Measurements from ENCODE around the gene COL5A3. TPM values are rescaled to one million over a fixed set of nuclear protein-coding genes. Genes with fewer than 3 reads are reported as not detected.

The COL5A3 gene
- polyA plus RNA-seq, 1 donor (not counting 4 experiments of a cell fraction or from before 2014, with no cell fraction given): 0.43 TPM

DNA sequence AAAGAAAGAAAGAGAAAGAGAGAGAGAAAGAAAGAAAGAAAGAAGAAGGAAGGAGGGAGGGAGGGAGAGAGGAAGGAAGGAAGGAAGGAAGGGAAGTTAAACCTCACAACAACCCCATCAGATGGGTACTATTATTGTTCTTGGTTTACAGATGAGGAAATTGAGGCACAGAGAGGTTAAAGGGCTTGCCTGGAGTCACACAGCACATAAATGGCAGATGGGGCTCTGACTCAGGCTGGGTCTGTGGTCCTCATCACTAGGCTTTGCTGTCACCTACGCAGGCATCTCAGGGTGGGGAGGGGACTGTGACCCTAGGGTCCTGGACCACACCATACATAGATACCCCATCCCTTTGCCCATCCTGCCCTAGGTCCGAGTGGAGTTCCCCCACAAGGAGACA is 39.3 kb upstream of the COL5A3 start:
- Histone ChIP-seq H3K4me3 (ENCODE audit: control insufficient read depth in 2 of 3, extremely low read depth in 1 of 3, insufficient read depth in 2 of 3, low read depth in 1 of 3, low read length in 3 of 3) (no peak overlapping the region), H2AFZ (ENCODE audit: control insufficient read depth, low read length) (no peak overlapping the region), H3K4me1 (ENCODE audit: control insufficient read depth, extremely low read depth, insufficient read depth, low read length) (no peaks in the 10 kb centered on the region), H3K9ac (ENCODE audit: control insufficient read depth, extremely low read depth, insufficient read depth, low read length) (no peak overlapping the region), H3K4me2 (ENCODE audit: control insufficient read depth, extremely low read depth, insufficient read depth, low read depth, low read length) (no peak overlapping the region), H3K27ac (ENCODE audit: control insufficient read depth, insufficient read depth, low read length) (no peak overlapping the region), H3K36me3 (ENCODE audit: control insufficient read depth in 2 of 2, extremely low read depth in 1 of 2, insufficient read depth in 2 of 2, low read length in 2 of 2) (no peaks in the 10 kb centered on the region), H4K20me1 (ENCODE audit: control insufficient read depth, extremely low read depth, insufficient read depth, low read length) (no peaks in the 10 kb centered on the region), H3K9me1 (ENCODE audit: control insufficient read depth, extremely low read depth, insufficient read depth, low read length) (no peaks in the 10 kb centered on the region), H3K27me3 (ENCODE audit: control insufficient read depth, extremely low read depth, insufficient read depth, low read length) (no peaks in the 10 kb centered on the region), H3K79me2 (ENCODE audit: control insufficient read depth, insufficient read depth, low read length) (no peaks in the 10 kb centered on the region), H3K9me3 (ENCODE audit: control insufficient read depth, low read depth, low read length) (no peaks in the 10 kb centered on the region)
- DNase-seq (ENCODE audit: low read depth, low spot score) (no peak), FAIRE-seq (no peak)
- TF ChIP-seq, protein P1, sequence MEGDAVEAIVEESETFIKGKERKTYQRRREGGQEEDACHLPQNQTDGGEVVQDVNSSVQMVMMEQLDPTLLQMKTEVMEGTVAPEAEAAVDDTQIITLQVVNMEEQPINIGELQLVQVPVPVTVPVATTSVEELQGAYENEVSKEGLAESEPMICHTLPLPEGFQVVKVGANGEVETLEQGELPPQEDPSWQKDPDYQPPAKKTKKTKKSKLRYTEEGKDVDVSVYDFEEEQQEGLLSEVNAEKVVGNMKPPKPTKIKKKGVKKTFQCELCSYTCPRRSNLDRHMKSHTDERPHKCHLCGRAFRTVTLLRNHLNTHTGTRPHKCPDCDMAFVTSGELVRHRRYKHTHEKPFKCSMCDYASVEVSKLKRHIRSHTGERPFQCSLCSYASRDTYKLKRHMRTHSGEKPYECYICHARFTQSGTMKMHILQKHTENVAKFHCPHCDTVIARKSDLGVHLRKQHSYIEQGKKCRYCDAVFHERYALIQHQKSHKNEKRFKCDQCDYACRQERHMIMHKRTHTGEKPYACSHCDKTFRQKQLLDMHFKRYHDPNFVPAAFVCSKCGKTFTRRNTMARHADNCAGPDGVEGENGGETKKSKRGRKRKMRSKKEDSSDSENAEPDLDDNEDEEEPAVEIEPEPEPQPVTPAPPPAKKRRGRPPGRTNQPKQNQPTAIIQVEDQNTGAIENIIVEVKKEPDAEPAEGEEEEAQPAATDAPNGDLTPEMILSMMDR (optimal IDR thresholded peaks at IDR 0.05 in 1 of 3, IDR thresholded peaks at IDR 0.05 in 1 of 3, conservative IDR thresholded peaks at IDR 0.05 in 1 of 3; ENCODE audit: extremely low read depth in 1 of 3, insufficient read depth in 2 of 3, low read length in 3 of 3): no peak
- TF ChIP-seq EZH2 (IDR thresholded peaks at IDR 0.05; ENCODE audit: low read length): no peak
- dilution Hi-C loops (cut with MboI; ENCODE audit: extremely low pct_ligation_motif_present, low sequenced_read_pairs): no loop called here

DNA sequence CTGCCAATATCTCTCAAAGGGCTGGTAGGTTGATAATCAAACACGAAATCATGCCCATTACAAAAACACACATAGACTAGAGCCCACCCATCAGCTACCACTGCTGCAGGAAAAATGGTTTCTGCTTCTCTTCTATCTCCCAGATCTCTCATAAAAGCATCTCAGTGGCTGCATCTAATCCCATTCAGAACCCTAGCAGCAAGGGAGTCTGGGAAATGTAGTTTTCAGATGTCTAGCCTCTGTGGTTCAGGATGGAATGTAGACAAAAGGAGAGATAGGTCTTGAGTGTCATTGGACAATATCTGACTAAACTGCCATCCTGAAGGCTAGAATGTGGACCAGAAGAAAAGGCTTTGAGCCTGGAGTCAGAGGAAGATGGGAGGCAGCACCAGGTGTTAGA is 35.1 kb upstream of the COL5A3 start:
- Histone ChIP-seq H2AFZ (ENCODE audit: control insufficient read depth, low read length) (no peak overlapping the region), H3K27me3 (ENCODE audit: control insufficient read depth, extremely low read depth, insufficient read depth, low read length) (no peaks in the 10 kb centered on the region), H3K9ac (ENCODE audit: control insufficient read depth, extremely low read depth, insufficient read depth, low read length) (no peak overlapping the region), H3K4me1 (ENCODE audit: control insufficient read depth, extremely low read depth, insufficient read depth, low read length) (no peaks in the 10 kb centered on the region), H3K9me3 (ENCODE audit: control insufficient read depth, low read depth, low read length) (peaks cover 14% of the 10 kb centered on the region), H3K4me3 (ENCODE audit: control insufficient read depth in 2 of 3, extremely low read depth in 1 of 3, insufficient read depth in 2 of 3, low read depth in 1 of 3, low read length in 3 of 3) (no peak overlapping the region), H3K27ac (ENCODE audit: control insufficient read depth, insufficient read depth, low read length) (no peak overlapping the region), H3K9me1 (ENCODE audit: control insufficient read depth, extremely low read depth, insufficient read depth, low read length) (no peaks in the 10 kb centered on the region), H3K79me2 (ENCODE audit: control insufficient read depth, insufficient read depth, low read length) (no peaks in the 10 kb centered on the region), H3K4me2 (ENCODE audit: control insufficient read depth, extremely low read depth, insufficient read depth, low read depth, low read length) (no peak overlapping the region), H3K36me3 (ENCODE audit: control insufficient read depth in 2 of 2, extremely low read depth in 1 of 2, insufficient read depth in 2 of 2, low read length in 2 of 2) (no peaks in the 10 kb centered on the region), H4K20me1 (ENCODE audit: control insufficient read depth, extremely low read depth, insufficient read depth, low read length) (no peaks in the 10 kb centered on the region)
- dilution Hi-C loops (cut with MboI; ENCODE audit: extremely low pct_ligation_motif_present, low sequenced_read_pairs): no loop called here
- DNase-seq (ENCODE audit: low read depth, low spot score) (no peak), FAIRE-seq (no peak)
- TF ChIP-seq, protein P1 (optimal IDR thresholded peaks at IDR 0.05 in 1 of 3, IDR thresholded peaks at IDR 0.05 in 1 of 3, conservative IDR thresholded peaks at IDR 0.05 in 1 of 3; ENCODE audit: extremely low read depth in 1 of 3, insufficient read depth in 2 of 3, low read length in 3 of 3): no peak
- no peak for TF ChIP-seq EZH2 (IDR thresholded peaks at IDR 0.05; ENCODE audit: low read length)
